WTC11 (cell line): ENCODE results near the gene COLGALT1. TPM values are rescaled to one million over a fixed set of nuclear protein-coding genes. Genes with fewer than 3 reads are reported as not detected.

Experiments
- ATAC-seq: fragments of 200-7000 bp; cut with Tn5 transposase; 2 replicates; pipeline ENCODE4 v1.10.0; 2021; ENCODE audit warnings: mild to moderate bottlenecking, moderate library complexity
- CTCF ChIA-PET: fragments of 300-600 bp; sonication (Branson Sonifier 250); formaldehyde crosslinking; loops from one replicate; lab custom pipeline; 2021; ENCODE audit warnings: antibody characterized with exemption; lab: Charles Lee
- POLR2A ChIA-PET: fragments of 350-600 bp; sonication (Branson Sonifier 250); formaldehyde crosslinking; loops from one replicate; lab custom pipeline; 2021; ENCODE audit warnings: antibody characterized with exemption; lab: Charles Lee
- DNase-seq: peaks from one replicate; pipeline ENCODE4 v3.0.0; 2021; ENCODE audit warnings: low spot score
- H3K27ac Mint-ChIP-seq: 2 replicates; pipeline ENCODE4 v1.8.0; 2021; ENCODE audit warnings: mixed read lengths
- H3K27me3 Mint-ChIP-seq: 2 replicates; pipeline ENCODE4 v1.8.0; 2021; ENCODE audit warnings: low read depth, mild to moderate bottlenecking, moderate library complexity, mixed read lengths
- H3K36me3 Mint-ChIP-seq: 2 replicates; pipeline ENCODE4 v1.8.0; 2021; ENCODE audit warnings: mixed read lengths
- H3K4me1 Mint-ChIP-seq: 2 replicates; pipeline ENCODE4 v1.8.0; 2022; ENCODE audit warnings: mixed read lengths
- H3K4me3 Mint-ChIP-seq: 2 replicates; pipeline ENCODE4 v1.8.0; 2021; ENCODE audit warnings: mild to moderate bottlenecking, moderate library complexity, mixed read lengths
- H3K9me3 Mint-ChIP-seq: 2 replicates; pipeline ENCODE4 v1.8.0; 2021; ENCODE audit warnings: mixed read lengths
- ATF2 ChIP-seq: sonication (generic); formaldehyde crosslinking; IDR thresholded peaks from 2 replicates; pipeline ENCODE4 v1.8.1; 2022; ENCODE audit warnings: low read depth, missing genetic modification reagents, borderline replicate concordance
- ATF3 ChIP-seq: sonication (generic); formaldehyde crosslinking; conservative IDR thresholded peaks from 2 replicates; pipeline ENCODE4 v1.8.1; 2022; ENCODE audit warnings: mild to moderate bottlenecking, missing genetic modification reagents
- CBFB ChIP-seq: sonication (generic); formaldehyde crosslinking; IDR thresholded peaks from 2 replicates; pipeline ENCODE4 v1.8.1; 2022; ENCODE audit warnings: mild to moderate bottlenecking, low read depth, missing genetic modification reagents
- CDX4 ChIP-seq: fragments of 250-450 bp; sonication (Bioruptor Pico); IDR thresholded peaks from 2 replicates; pipeline ENCODE4 v1.9.0; 2021; ENCODE audit warnings: moderate library complexity, mild to moderate bottlenecking, inconsistent platforms, borderline replicate concordance
- FOXK1 ChIP-seq: sonication (generic); formaldehyde crosslinking; IDR thresholded peaks from 2 replicates; pipeline ENCODE4 v1.8.0; 2022; ENCODE audit warnings: mild to moderate bottlenecking, moderate library complexity, missing genetic modification reagents
- GABPB1 ChIP-seq: sonication (generic); formaldehyde crosslinking; IDR thresholded peaks from 2 replicates; pipeline ENCODE4 v1.8.1; 2023; ENCODE audit warnings: mild to moderate bottlenecking, missing genetic modification reagents
- GTF2I ChIP-seq: fragments of 250-450 bp; sonication (Bioruptor Pico); conservative IDR thresholded peaks from 2 replicates; pipeline ENCODE4 v1.4.0; 2021; ENCODE audit warnings: mild to moderate bottlenecking
- HMGA2 ChIP-seq: fragments of 250-450 bp; sonication (Bioruptor Pico); IDR thresholded peaks from 2 replicates; pipeline ENCODE4 v1.4.0; 2021; ENCODE audit warnings: mild to moderate bottlenecking, moderate library complexity
- MAX ChIP-seq: sonication (generic); formaldehyde crosslinking; IDR thresholded peaks from 2 replicates; pipeline ENCODE4 v1.8.0; 2022; ENCODE audit warnings: mild to moderate bottlenecking, missing genetic modification reagents
- MYBL2 ChIP-seq: sonication (generic); formaldehyde crosslinking; IDR thresholded peaks from 2 replicates; pipeline ENCODE4 v1.8.1; 2023; ENCODE audit warnings: mild to moderate bottlenecking, moderate library complexity, missing genetic modification reagents
- NFE2L1 ChIP-seq: sonication (generic); formaldehyde crosslinking; IDR thresholded peaks from 2 replicates; pipeline ENCODE4 v1.8.1; 2023; ENCODE audit warnings: missing genetic modification reagents
- PREB ChIP-seq: sonication (generic); formaldehyde crosslinking; IDR thresholded peaks from 2 replicates; pipeline ENCODE4 v1.8.1; 2022; ENCODE audit warnings: mild to moderate bottlenecking, missing genetic modification reagents, moderate library complexity, borderline replicate concordance
- SP1 ChIP-seq: sonication (generic); formaldehyde crosslinking; conservative IDR thresholded peaks from 2 replicates; pipeline ENCODE4 v1.8.1; 2022; ENCODE audit warnings: missing genetic modification reagents
- USF2 ChIP-seq: sonication (generic); formaldehyde crosslinking; IDR thresholded peaks from 2 replicates; pipeline ENCODE4 v1.8.1; 2023; ENCODE audit warnings: mild to moderate bottlenecking, missing genetic modification reagents, moderate library complexity
- ZMAT4 ChIP-seq: fragments of 250-450 bp; sonication (Bioruptor Pico); IDR thresholded peaks from 2 replicates; pipeline ENCODE4 v1.9.0; 2021; ENCODE audit warnings: mild to moderate bottlenecking
- ZNF121 ChIP-seq: sonication (generic); formaldehyde crosslinking; IDR thresholded peaks from 2 replicates; pipeline ENCODE4 v1.8.0; 2023; ENCODE audit warnings: missing genetic modification reagents
- ZNF219 ChIP-seq: sonication (generic); formaldehyde crosslinking; IDR thresholded peaks from 2 replicates; pipeline ENCODE4 v1.8.0; 2023; ENCODE audit warnings: missing genetic modification reagents, mild to moderate bottlenecking, borderline replicate concordance
- ZNF232 ChIP-seq: sonication (generic); formaldehyde crosslinking; IDR thresholded peaks from 2 replicates; pipeline ENCODE4 v1.8.0; 2022; ENCODE audit warnings: mild to moderate bottlenecking, missing genetic modification reagents
- ZNF317 ChIP-seq: sonication (generic); formaldehyde crosslinking; IDR thresholded peaks from 2 replicates; pipeline ENCODE4 v1.8.1; 2023; ENCODE audit warnings: low read depth, mild to moderate bottlenecking, moderate library complexity, missing genetic modification reagents, borderline replicate concordance
- ZNF416 ChIP-seq: fragments of 250-450 bp; sonication (Bioruptor Pico); IDR thresholded peaks from 2 replicates; pipeline ENCODE4 v1.9.0; 2021; ENCODE audit warnings: mild to moderate bottlenecking, inconsistent platforms
- ZNF512 ChIP-seq: sonication (generic); formaldehyde crosslinking; IDR thresholded peaks from 2 replicates; pipeline ENCODE4 v1.8.1; 2022; ENCODE audit warnings: missing genetic modification reagents, borderline replicate concordance
- ZNF671 ChIP-seq: fragments of 250-450 bp; sonication (Bioruptor Pico); IDR thresholded peaks from 2 replicates; pipeline ENCODE4 v1.8.0; 2021; ENCODE audit warnings: mild to moderate bottlenecking
- total RNA-seq: library from RNA; stranded (reverse); gene quantifications from 3 replicates; pipeline ENCODE4 v1.2.3, GENCODE V29; 2021

The COLGALT1 gene
- total RNA-seq, 1 experiment from 2014 or later = 54.0 TPM

- no peaks in the 10 kb centered on the region for H3K9me3 Mint-ChIP-seq
Measured at GRCh38 chr19:17541184-17541759, 14.2 kb upstream of the COLGALT1 start.

GRCh38 chr19:17542042-17542441, 13.4 kb upstream of the COLGALT1 start:
- CTCF ChIA-PET = no interaction called here
- no peaks in the 10 kb centered on the region for H3K9me3 Mint-ChIP-seq
- no peak for ATAC-seq
- no peak for DNase-seq
- no peak overlapping the region for H3K27ac Mint-ChIP-seq
- H3K36me3 Mint-ChIP-seq = no peaks in the 10 kb centered on the region
- H3K4me3 Mint-ChIP-seq = no peak overlapping the region
- no peak for TF ChIP-seq MAX (CRISPR knock-in tag)
- TF ChIP-seq HMGA2 = no peak
- no peak for TF ChIP-seq SP1
- TF ChIP-seq PREB = no peak
- TF ChIP-seq ATF3 (CRISPR knock-in tag) = no peak
- no peak for TF ChIP-seq FOXK1 (CRISPR knock-in tag)
- no peak for TF ChIP-seq ZNF121 (CRISPR knock-in tag)
- TF ChIP-seq ZNF317 (CRISPR knock-in tag) = no peak
- TF ChIP-seq ZNF512 (CRISPR knock-in tag) = no peak
- no peak for TF ChIP-seq USF2
- no peak for TF ChIP-seq GABPB1 (CRISPR knock-in tag)
- POLR2A ChIA-PET = no interaction called here
- peaks cover 4% of the 10 kb centered on the region for H3K4me1 Mint-ChIP-seq
- H3K27me3 Mint-ChIP-seq = peaks cover 38% of the 10 kb centered on the region

More at GRCh38 chr19:17541184-17541759, 14.2 kb upstream of the COLGALT1 start:
- Mint-ChIP-seq H3K27ac (no peak overlapping the region), H3K27me3 (peaks cover 43% of the 10 kb centered on the region), H3K4me1 (peaks cover 4% of the 10 kb centered on the region), H3K36me3 (no peaks in the 10 kb centered on the region), H3K4me3 (no peak overlapping the region)
- DNase-seq (no peak), ATAC-seq (no peak)
- TF ChIP-seq GTF2I (CRISPR knock-in tag) = peak; percentile 85
- TF ChIP-seq NFE2L1 (CRISPR knock-in tag) = no peak
- ChIA-PET CTCF (no interaction called here), POLR2A (no interaction called here)

GRCh38 chr19:17542793-17543582, 12.5 kb upstream of the COLGALT1 start:
- H3K36me3 Mint-ChIP-seq = no peaks in the 10 kb centered on the region
- H3K27me3 Mint-ChIP-seq = peaks cover 29% of the 10 kb centered on the region
- POLR2A ChIA-PET = interaction anchor here (0.7 kb wide), 1 partner anchor 54 kb away, joined by 6 read pairs; no protein-coding TSS in a partner anchor
- ATAC-seq (no peak), DNase-seq (no peak)
- no peak overlapping the region; the same call in 1 of the 2 replicates for H3K27ac Mint-ChIP-seq
- CTCF ChIA-PET = no interaction called here
- H3K9me3 Mint-ChIP-seq = no peaks in the 10 kb centered on the region
- peaks cover 4% of the 10 kb centered on the region for H3K4me1 Mint-ChIP-seq
- no peak overlapping the region for H3K4me3 Mint-ChIP-seq
- TF ChIP-seq MYBL2 (no peak), ZMAT4 (CRISPR knock-in tag) (no peak), ZNF671 (CRISPR knock-in tag) (no peak), MAX (CRISPR knock-in tag) (no peak), CDX4 (CRISPR knock-in tag) (no peak), ZNF219 (CRISPR knock-in tag) (no peak), ZNF232 (CRISPR knock-in tag) (no peak), USF2 (no peak), ZNF416 (CRISPR knock-in tag) (no peak), CBFB (CRISPR knock-in tag) (no peak), ATF2 (CRISPR knock-in tag) (no peak)
